CD4-positive, alpha-beta T cell (primary cell): Measurements from ENCODE around the gene DPP9. TPM values are rescaled to one million over a fixed set of nuclear protein-coding genes. Genes with fewer than 3 reads are reported as not detected.

Experiments used
- ATAC-seq: fragments of 200-7000 bp; cut with Tn5 transposase; one replicate; pipeline ENCODE4 v1.10.0; 2022; ENCODE audit warnings: mild to moderate bottlenecking; ENCODE audit not compliant: poor library complexity
- CTCF ChIA-PET: fragments of 350-600 bp; sonication (Branson Sonifier 250); formaldehyde crosslinking; loops from one replicate; lab custom pipeline; 2021; ENCODE audit warnings: antibody characterized with exemption, inconsistent platforms; lab: Charles Lee
- POLR2A ChIA-PET: fragments of 350-600 bp; sonication (Branson Sonifier 250); formaldehyde crosslinking; loops from one replicate; lab custom pipeline; 2021; ENCODE audit warnings: antibody characterized with exemption, inconsistent platforms; lab: Charles Lee
- DNase-seq, 14 experiments: peaks; one replicate each; pipeline ENCODE4 v3.0.0-alpha.2; 2013 to 2020; ENCODE audit warnings: mixed read lengths in 2 of 14
- H3K27ac ChIP-seq, 2 donors: one replicate each; pipeline versions ENCODE4 v1.5.1 to v1.7.0; 2013; ENCODE audit warnings: low read length in 2 of 2, low read depth in 1 of 2, mild to moderate bottlenecking in 1 of 2
- H3K27me3 ChIP-seq, 2 experiments: 1 replicate in 1 of 2; 2 replicates in 1 of 2; pipeline versions ENCODE4 v1.6.1 to v1.7.0; 2013; ENCODE audit warnings: low read length in 2 of 2, control low read depth in 1 of 2, mild to moderate bottlenecking in 1 of 2, moderate library complexity in 1 of 2; ENCODE audit not compliant: insufficient read depth in 2 of 2, control insufficient read depth in 1 of 2
- H3K36me3 ChIP-seq: one replicate; pipeline ENCODE4 v1.6.1; 2013; ENCODE audit warnings: low read length, control low read depth; ENCODE audit not compliant: insufficient read depth
- H3K4me1 ChIP-seq: one replicate; pipeline ENCODE4 v1.6.1; 2013; ENCODE audit warnings: low read length, control low read depth; ENCODE audit not compliant: insufficient read depth
- H3K4me3 ChIP-seq: one replicate; pipeline ENCODE4 v1.5.1; 2013; ENCODE audit warnings: mild to moderate bottlenecking, low read length, moderate library complexity
- H3K9me3 ChIP-seq, 2 experiments: 1 replicate in 1 of 2; 2 replicates in 1 of 2; pipeline versions ENCODE4 v1.6.1 to v1.7.0; 2013; ENCODE audit warnings: low read length in 2 of 2, mild to moderate bottlenecking in 2 of 2, control low read depth in 1 of 2, moderate library complexity in 1 of 2; ENCODE audit not compliant: control insufficient read depth in 1 of 2, insufficient read depth in 1 of 2
- H3K27ac Mint-ChIP-seq: one replicate; pipeline ENCODE4 v1.8.0; 2020; ENCODE audit warnings: mixed read lengths
- H3K27me3 Mint-ChIP-seq: one replicate; pipeline ENCODE4 v1.8.0; 2021; ENCODE audit warnings: mixed read lengths
- H3K36me3 Mint-ChIP-seq: one replicate; pipeline ENCODE4 v1.8.0; 2021; ENCODE audit warnings: low read depth, mixed read lengths
- H3K4me1 Mint-ChIP-seq: one replicate; pipeline ENCODE4 v1.8.0; 2021; ENCODE audit warnings: low read depth, mixed read lengths
- H3K4me3 Mint-ChIP-seq: one replicate; pipeline ENCODE4 v1.8.0; 2020; ENCODE audit warnings: mild to moderate bottlenecking, mixed read lengths
- H3K9me3 Mint-ChIP-seq: one replicate; pipeline ENCODE4 v1.8.0; 2020; ENCODE audit warnings: mixed read lengths
- intact Hi-C, 2 experiments: fragments of 100-400 bp; cut with DNase I in 1 of 2; cut with micrococcal nuclease in 1 of 2; formaldehyde crosslinking; loops; one replicate each; pipeline versions ENCODE4 v1.15.1 to v1.9.0; 2023 to 2025; cut with DNase I, micrococcal nuclease
- total RNA-seq, 174 experiments: library from RNA in 2 of 174; stranded (reverse) in 2 of 174; gene quantifications; one replicate each; pipeline ENCODE4 v1.2.3 and lab custom pipeline; 2021 to 2026
- TF ChIP-seq, protein P1 (sequence below): fragments of 200-600 bp; IDR thresholded peaks from one replicate; pipeline ENCODE4 v1.8.0; 2022; ENCODE audit warnings: antibody characterized with exemption, mild to moderate bottlenecking

Gene DPP9
- total RNA-seq, 2 experiments from 2014 or later = 67.9 to 72.8 TPM

DNA sequence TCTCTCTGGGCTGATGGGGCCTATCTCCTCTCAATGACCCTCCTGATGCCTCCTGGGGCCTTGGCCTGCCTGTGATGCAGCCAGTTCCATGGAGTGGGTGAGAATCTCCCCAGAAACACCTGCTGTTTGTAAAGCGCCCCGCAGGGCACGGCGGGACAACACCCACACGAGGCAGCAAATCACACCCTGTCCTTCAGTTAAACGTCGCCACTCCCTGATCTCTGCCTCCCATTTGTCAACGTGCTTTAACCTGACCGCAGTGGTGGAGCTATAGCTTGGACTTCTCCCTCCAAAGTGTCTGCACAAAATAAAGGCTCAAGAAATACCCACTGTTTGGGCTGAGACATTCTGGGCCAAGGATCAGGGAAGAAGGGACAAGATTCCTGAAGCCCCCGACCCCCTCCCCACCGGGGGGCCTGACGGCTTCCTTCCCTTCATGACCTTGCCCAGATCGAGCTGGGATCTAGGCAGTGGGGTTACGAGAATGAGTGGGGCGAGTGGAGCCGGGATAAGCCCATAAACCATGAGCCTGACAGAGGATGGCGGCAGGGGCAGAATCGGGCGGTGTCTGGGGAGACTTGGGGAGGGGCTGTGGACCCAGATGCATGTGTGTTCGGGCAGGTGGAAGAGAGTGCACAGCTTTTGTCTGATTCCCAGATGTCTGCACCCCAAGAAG is 61.5 kb downstream of the DPP9 start:
- Mint-ChIP-seq H3K36me3 (peaks cover 51% of the 10 kb centered on the region), H3K4me3 (no peak overlapping the region), H3K27me3 (no peaks in the 10 kb centered on the region), H3K4me1 (no peaks in the 10 kb centered on the region), H3K9me3 (no peaks in the 10 kb centered on the region), H3K27ac (no peak overlapping the region)
- TF ChIP-seq, protein P1, sequence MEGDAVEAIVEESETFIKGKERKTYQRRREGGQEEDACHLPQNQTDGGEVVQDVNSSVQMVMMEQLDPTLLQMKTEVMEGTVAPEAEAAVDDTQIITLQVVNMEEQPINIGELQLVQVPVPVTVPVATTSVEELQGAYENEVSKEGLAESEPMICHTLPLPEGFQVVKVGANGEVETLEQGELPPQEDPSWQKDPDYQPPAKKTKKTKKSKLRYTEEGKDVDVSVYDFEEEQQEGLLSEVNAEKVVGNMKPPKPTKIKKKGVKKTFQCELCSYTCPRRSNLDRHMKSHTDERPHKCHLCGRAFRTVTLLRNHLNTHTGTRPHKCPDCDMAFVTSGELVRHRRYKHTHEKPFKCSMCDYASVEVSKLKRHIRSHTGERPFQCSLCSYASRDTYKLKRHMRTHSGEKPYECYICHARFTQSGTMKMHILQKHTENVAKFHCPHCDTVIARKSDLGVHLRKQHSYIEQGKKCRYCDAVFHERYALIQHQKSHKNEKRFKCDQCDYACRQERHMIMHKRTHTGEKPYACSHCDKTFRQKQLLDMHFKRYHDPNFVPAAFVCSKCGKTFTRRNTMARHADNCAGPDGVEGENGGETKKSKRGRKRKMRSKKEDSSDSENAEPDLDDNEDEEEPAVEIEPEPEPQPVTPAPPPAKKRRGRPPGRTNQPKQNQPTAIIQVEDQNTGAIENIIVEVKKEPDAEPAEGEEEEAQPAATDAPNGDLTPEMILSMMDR = no peak
- H3K4me3 ChIP-seq = no peak overlapping the region
- DNase-seq (no peak), ATAC-seq (no peak)
- ChIA-PET CTCF (no interaction called here), POLR2A (no interaction called here)
- peaks cover 78% of the 10 kb centered on the region for H3K36me3 ChIP-seq
- H3K4me1 ChIP-seq = no peaks in the 10 kb centered on the region
- H3K27ac ChIP-seq = no peak overlapping the region
- intact Hi-C loops = no loop called here
- no peaks in the 10 kb centered on the region for H3K27me3 ChIP-seq
- no peaks in the 10 kb centered on the region for H3K9me3 ChIP-seq

DNA sequence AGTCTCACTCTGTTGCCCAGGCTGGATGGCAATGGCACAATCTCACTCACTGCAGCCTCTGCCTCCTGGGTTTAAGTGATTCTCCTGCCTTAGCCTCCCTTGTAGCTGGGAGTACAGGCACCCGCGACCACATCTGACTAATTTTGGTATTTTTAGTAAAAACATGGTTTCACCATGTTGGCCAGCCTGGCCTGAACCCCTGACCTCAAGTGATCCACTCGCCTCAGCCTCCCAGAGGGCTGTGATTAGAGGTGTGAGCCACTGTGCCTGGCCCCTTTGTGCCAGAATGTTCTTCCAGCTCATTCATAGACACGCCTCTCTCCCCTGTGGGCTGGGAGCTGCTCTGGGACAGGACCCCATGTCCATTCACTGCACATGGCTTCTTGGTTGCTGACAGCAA is 62.6 kb downstream of the DPP9 start:
- ChIA-PET POLR2A (no interaction called here), CTCF (no interaction called here)
- TF ChIP-seq, protein P1 = no peak
- Histone ChIP-seq H3K4me3 (no peak overlapping the region), H3K27me3 (no peaks in the 10 kb centered on the region), H3K27ac (no peak overlapping the region), H3K36me3 (peaks cover 76% of the 10 kb centered on the region), H3K9me3 (no peaks in the 10 kb centered on the region), H3K4me1 (no peaks in the 10 kb centered on the region)
- ATAC-seq (no peak), DNase-seq (no peak)
- H3K36me3 Mint-ChIP-seq = peaks cover 42% of the 10 kb centered on the region
- H3K4me1 Mint-ChIP-seq = no peaks in the 10 kb centered on the region
- H3K9me3 Mint-ChIP-seq = no peaks in the 10 kb centered on the region
- intact Hi-C loops = no loop called here
- H3K27ac Mint-ChIP-seq = no peak overlapping the region
- H3K4me3 Mint-ChIP-seq = no peak overlapping the region
- no peaks in the 10 kb centered on the region for H3K27me3 Mint-ChIP-seq

DNA sequence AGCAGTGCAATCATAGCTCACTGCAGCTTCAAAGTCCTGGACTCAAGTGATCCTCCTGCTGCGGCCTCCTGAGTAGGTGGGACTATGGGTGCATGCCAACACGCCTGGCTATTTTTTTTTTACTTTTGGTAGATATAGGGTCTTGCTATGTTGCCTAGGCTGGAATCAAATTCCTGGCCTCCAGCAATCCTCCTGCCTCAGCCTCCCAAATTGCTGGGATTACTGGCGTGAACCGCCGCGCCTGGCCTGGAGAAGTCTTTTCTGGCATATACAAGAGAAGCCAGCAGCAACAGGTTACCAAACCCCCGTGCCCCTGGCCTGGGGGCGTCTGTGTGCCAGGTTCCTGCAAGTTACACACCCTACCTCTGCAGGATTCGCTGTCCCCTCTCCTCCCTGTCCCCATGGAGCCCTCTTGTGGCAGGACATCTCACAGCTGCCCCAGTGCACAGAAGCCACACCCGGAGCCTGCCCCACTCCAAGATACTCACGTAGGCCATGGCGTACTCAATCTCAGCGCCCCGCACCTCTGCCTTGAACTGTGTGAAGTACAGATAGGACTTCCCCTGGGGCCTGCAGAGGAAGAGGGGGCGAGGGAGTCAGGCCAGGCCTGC is 63.4 kb downstream of the DPP9 start:
- H3K9me3 ChIP-seq = no peaks in the 10 kb centered on the region
- no peaks in the 10 kb centered on the region for H3K27me3 ChIP-seq
- CTCF ChIA-PET = no interaction called here
- no peak overlapping the region for H3K4me3 ChIP-seq
- peak in 1 of 14 experiments; percentile 26 for DNase-seq
- H3K27ac ChIP-seq = no peak overlapping the region
- Mint-ChIP-seq H3K9me3 (no peaks in the 10 kb centered on the region), H3K4me3 (no peak overlapping the region), H3K4me1 (no peaks in the 10 kb centered on the region), H3K36me3 (peaks cover 41% of the 10 kb centered on the region), H3K27me3 (no peaks in the 10 kb centered on the region), H3K27ac (no peak overlapping the region)
- POLR2A ChIA-PET = no interaction called here
- no peaks in the 10 kb centered on the region for H3K4me1 ChIP-seq
- TF ChIP-seq, protein P1 = no peak
- no peak for ATAC-seq
- peaks cover 74% of the 10 kb centered on the region for H3K36me3 ChIP-seq
- intact Hi-C loops = no loop called here
